ENCODE measurements around the gene KCTD5. TPM values are rescaled to one million over a fixed set of nuclear protein-coding genes. Genes with fewer than 3 reads are reported as not detected.

The KCTD5 gene
- total RNA-seq, 4 donors from 2014 or later: 4.6 to 21.6 (median 12.7) TPM

DNA sequence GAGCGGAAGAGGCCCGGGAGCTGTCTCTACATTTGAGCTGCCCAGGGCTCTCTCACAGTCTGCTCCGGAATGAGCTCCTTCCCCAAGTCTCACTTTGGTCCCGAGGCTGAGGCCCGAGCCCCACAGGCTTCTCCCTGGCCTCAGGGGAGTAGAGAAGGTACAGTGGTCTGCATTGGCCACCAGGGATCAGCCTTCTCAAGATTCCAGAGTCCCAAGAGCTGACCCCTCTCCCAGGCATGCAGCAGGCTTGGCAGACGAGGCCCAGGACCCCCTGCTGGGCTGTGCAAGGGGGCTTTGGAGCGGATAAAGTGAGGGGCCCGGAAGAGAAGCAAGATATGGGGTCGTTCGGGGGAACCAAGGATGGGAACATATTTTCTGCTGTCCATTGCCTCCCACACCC, 34.6 kb downstream of the KCTD5 start:
- no peak for DNase-seq
- intact Hi-C loops (cut with DNase I; ENCODE audit: low total_unique reads): no loop called here
- H3K4me1 ChIP-seq: no peaks in the 10 kb centered on the region

DNA sequence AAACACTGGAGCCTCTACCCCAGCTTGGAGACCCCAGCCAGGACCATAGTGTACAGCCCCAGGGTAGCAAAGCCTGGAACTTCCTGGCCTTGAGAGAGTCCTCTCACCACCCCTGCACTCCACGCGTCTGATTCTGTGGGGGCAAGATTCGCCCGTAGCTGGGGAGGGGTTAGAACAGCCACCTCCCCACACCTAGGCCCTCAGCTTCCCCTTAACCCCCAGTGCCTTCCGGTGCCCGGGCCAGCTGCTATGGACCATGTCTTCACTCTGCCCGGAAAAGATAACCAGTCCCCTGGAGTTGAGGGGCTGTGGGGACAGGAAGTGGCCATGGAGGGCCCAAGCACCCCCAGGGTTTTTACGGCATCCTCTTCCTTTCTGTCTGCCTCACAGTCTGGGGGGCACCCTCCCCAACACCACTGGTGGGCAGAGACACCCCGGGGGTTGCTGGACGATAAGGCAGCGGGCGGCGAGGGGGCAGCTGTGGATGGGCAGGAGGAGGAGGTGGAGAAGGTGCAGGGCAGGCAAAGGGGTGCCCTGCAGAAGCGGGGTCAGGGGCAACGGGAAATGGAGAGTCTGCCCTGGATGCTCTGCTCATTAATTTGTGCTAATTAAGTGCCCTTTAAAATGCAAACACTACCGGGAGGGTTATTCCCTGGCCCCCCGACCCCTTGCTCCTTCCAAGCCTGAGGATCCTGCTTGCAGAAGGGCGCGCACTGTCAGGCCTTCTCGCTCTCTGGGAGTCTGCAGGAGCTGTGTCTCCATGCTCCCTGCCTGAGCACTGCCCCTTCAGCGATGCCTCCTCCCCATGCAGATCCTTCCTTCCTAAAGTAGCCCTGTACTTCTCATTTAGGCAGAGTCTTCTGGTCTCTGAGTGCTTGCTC, 35.3 kb downstream of the KCTD5 start:
- H3K4me1 ChIP-seq: no peaks in the 10 kb centered on the region
- no peak overlapping the region for H3K4me3 ChIP-seq
- intact Hi-C loops (cut with DNase I; ENCODE audit: low total_unique reads): no loop called here
- no peaks in the 10 kb centered on the region for H3K27me3 ChIP-seq
- no peaks in the 10 kb centered on the region for H3K36me3 ChIP-seq
- H3K9me3 ChIP-seq: no peaks in the 10 kb centered on the region
- no peak for DNase-seq
- TF ChIP-seq, protein P1, sequence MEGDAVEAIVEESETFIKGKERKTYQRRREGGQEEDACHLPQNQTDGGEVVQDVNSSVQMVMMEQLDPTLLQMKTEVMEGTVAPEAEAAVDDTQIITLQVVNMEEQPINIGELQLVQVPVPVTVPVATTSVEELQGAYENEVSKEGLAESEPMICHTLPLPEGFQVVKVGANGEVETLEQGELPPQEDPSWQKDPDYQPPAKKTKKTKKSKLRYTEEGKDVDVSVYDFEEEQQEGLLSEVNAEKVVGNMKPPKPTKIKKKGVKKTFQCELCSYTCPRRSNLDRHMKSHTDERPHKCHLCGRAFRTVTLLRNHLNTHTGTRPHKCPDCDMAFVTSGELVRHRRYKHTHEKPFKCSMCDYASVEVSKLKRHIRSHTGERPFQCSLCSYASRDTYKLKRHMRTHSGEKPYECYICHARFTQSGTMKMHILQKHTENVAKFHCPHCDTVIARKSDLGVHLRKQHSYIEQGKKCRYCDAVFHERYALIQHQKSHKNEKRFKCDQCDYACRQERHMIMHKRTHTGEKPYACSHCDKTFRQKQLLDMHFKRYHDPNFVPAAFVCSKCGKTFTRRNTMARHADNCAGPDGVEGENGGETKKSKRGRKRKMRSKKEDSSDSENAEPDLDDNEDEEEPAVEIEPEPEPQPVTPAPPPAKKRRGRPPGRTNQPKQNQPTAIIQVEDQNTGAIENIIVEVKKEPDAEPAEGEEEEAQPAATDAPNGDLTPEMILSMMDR (IDR thresholded peaks at IDR 0.05): no peak
- TF ChIP-seq POLR2A (IDR thresholded peaks at IDR 0.05): no peak
- H3K27ac ChIP-seq: no peak overlapping the region

More for the DNA sequence above, 34.6 kb downstream of the KCTD5 start:
- no peak overlapping the region for H3K27ac ChIP-seq
- no peak for TF ChIP-seq POLR2A (IDR thresholded peaks at IDR 0.05)
- TF ChIP-seq, protein P1 (IDR thresholded peaks at IDR 0.05): no peak
- no peaks in the 10 kb centered on the region for H3K36me3 ChIP-seq
- no peaks in the 10 kb centered on the region for H3K27me3 ChIP-seq
- no peak overlapping the region for H3K4me3 ChIP-seq
- H3K9me3 ChIP-seq: no peaks in the 10 kb centered on the region

DNA sequence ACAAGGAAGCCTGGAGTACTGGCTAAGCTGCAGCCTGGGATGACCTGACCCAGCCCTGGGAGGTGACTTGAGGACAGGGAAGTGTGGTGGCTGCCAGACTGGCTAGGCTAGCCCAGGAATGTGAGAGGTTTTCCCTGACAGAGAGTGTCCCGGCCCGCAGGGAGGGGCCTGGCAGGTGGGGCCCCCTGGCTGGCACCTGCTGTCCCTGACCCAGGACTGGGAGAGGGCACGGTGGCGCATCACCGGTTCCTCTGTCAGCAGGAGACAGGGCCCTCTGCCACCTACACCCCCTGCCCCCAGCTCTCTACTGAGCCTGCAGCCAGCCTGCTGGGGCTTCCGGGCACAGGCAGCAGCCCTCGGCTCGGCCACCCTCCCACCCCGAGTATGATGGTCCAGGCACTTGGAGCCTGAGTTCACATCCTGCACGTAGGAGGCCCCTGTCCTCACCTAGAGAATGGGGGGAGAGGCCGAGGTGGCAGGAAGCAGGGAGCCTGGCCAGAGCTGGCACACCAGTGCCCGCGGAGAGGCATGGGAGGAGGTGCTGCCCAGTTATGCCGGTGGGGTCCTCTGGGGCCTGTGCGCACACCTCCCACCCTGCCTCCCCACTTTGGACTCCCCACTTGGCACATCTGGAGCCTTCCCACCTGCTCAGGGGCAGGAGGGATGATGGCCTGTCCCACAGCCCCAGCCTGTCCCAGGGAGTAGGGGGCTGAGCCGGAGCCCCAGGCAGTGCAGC, 37.2 kb downstream of the KCTD5 start:
- TF ChIP-seq POLR2A (IDR thresholded peaks at IDR 0.05): no peak
- TF ChIP-seq, protein P1 (IDR thresholded peaks at IDR 0.05): no peak
- no peaks in the 10 kb centered on the region for H3K9me3 ChIP-seq
- H3K36me3 ChIP-seq: no peaks in the 10 kb centered on the region
- H3K27ac ChIP-seq: no peak overlapping the region
- DNase-seq: no peak
- no peaks in the 10 kb centered on the region for H3K27me3 ChIP-seq
- intact Hi-C loops (cut with DNase I; ENCODE audit: low total_unique reads): no loop called here
- no peak overlapping the region for H3K4me3 ChIP-seq
- H3K4me1 ChIP-seq: no peaks in the 10 kb centered on the region

DNA sequence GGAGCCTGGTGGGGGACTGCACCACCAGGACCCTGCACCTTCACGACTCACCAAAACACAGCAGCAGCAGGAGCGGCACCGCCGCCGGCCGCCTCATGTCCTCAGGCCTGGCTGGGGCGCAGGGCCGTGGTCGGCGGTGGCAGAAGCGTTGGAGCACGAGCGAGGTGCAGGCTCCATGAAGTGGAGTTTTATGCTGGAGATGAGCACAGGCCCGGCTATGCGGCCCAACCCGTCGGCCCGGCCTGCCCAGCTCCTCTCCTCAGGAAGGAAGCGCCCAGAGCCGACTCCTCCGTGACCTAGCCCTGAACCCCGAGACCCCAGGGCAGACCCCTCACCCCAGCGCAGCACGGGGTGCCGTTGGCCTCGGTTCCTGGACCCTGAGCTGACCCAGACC, 37.7 kb downstream of the KCTD5 start, which contains the start of gene PRSS27:
Gene PRSS27 (minus strand): TSS at position 161 of the 394 bp plus-strand sequence. CDS start 64 bp downstream, at position 97.
- DNase-seq: no peak
- TF ChIP-seq, protein P1 (IDR thresholded peaks at IDR 0.05): no peak
- no peak for TF ChIP-seq POLR2A (IDR thresholded peaks at IDR 0.05)
- intact Hi-C loops (cut with DNase I; ENCODE audit: low total_unique reads): no loop called here

More for the DNA sequence above, 37.7 kb downstream of the KCTD5 start, which contains the start of gene PRSS27:
- H3K27ac ChIP-seq: peak within 1 kb of the TSS; percentile 51 to 72
- no peaks in the 10 kb centered on the region for H3K27me3 ChIP-seq
- no peaks in the 10 kb centered on the region for H3K36me3 ChIP-seq
- H3K9me3 ChIP-seq: no peaks in the 10 kb centered on the region
- H3K4me1 ChIP-seq: no peaks in the 10 kb centered on the region
- peak within 1 kb of the TSS; percentile 42 to 56 for H3K4me3 ChIP-seq
